OCI-LY7 (cell line): ENCODE results near the gene CAV1. TPM values are rescaled to one million over a fixed set of nuclear protein-coding genes. Genes with fewer than 3 reads are reported as not detected.

Experiments
- BruUV-seq: library from RNA; stranded (reverse); fragments of 400-500 nt; replicated peaks from 2 replicates; lab custom pipeline; 2021; lab: Mats Ljungman, UMichigan
- CTCF ChIA-PET: fragments of 300-600 bp; sonication (Branson Sonifier 250); formaldehyde crosslinking; loops from one replicate; lab custom pipeline; 2022; ENCODE audit warnings: antibody characterized with exemption; ENCODE audit not compliant: unreplicated experiment; lab: Charles Lee
- POLR2A ChIA-PET: fragments of 300-600 bp; sonication (Branson Sonifier 250); formaldehyde crosslinking; loops from one replicate; lab custom pipeline; 2022; ENCODE audit warnings: antibody characterized with exemption; lab: Charles Lee
- DNase-seq: peaks from one replicate; pipeline ENCODE4 v3.0.0-alpha.2; 2015; ENCODE audit warnings: low spot score
- H2AFZ ChIP-seq: fragments of 200-600 bp; sonication (generic), shearing (Covaris generic); 2 replicates; pipeline ENCODE4 v1.6.1; 2014; ENCODE audit warnings: mild to moderate bottlenecking, antibody characterized with exemption, low read length, moderate library complexity
- H3K27ac ChIP-seq: fragments of 200-600 bp; sonication (generic); 2 replicates; pipeline ENCODE4 v1.5.1; 2014; ENCODE audit warnings: mixed run types, low read depth, mild to moderate bottlenecking, moderate library complexity, low read length, inconsistent platforms; ENCODE audit not compliant: poor library complexity, severe bottlenecking
- H3K36me3 ChIP-seq: fragments of 200-600 bp; sonication (generic); 2 replicates; pipeline ENCODE4 v1.6.1; 2014; ENCODE audit warnings: mild to moderate bottlenecking, antibody characterized with exemption, low read length, moderate library complexity, mixed read lengths; ENCODE audit not compliant: insufficient read depth
- H3K4me1 ChIP-seq: fragments of 200-600 bp; sonication (generic); 2 replicates; pipeline ENCODE4 v1.5.1; 2014; ENCODE audit warnings: mild to moderate bottlenecking, low read length; ENCODE audit not compliant: insufficient read depth, poor library complexity, severe bottlenecking
- H3K4me2 ChIP-seq: fragments of 200-600 bp; sonication (generic); 2 replicates; pipeline ENCODE4 v1.6.1; 2014; ENCODE audit warnings: mild to moderate bottlenecking, low read length
- H3K4me3 ChIP-seq: fragments of 200-600 bp; sonication (generic); 2 replicates; pipeline ENCODE4 v1.5.1; 2014; ENCODE audit warnings: mild to moderate bottlenecking, low read depth, low read length; ENCODE audit not compliant: poor library complexity, severe bottlenecking
- H3K79me2 ChIP-seq: fragments of 200-600 bp; sonication (generic); 2 replicates; pipeline ENCODE4 v1.6.1; 2016; ENCODE audit warnings: low read depth, mild to moderate bottlenecking, low read length, moderate library complexity, mixed read lengths; ENCODE audit not compliant: insufficient read depth
- H3K9me2 ChIP-seq: fragments of 200-600 bp; sonication (generic); 2 replicates; pipeline ENCODE4 v1.6.1; 2016; ENCODE audit warnings: mild to moderate bottlenecking, low read length, mixed read lengths; ENCODE audit not compliant: insufficient read depth
- H3K9me3 ChIP-seq: fragments of 200-600 bp; sonication (generic); 2 replicates; pipeline ENCODE4 v1.6.1; 2014; ENCODE audit warnings: mild to moderate bottlenecking, mixed run types, low read length, mixed read lengths
- H4K20me1 ChIP-seq: fragments of 200-600 bp; sonication (generic); 2 replicates; pipeline ENCODE4 v1.6.1; 2014; ENCODE audit warnings: mild to moderate bottlenecking, antibody characterized with exemption, low read length, moderate library complexity, mixed read lengths; ENCODE audit not compliant: insufficient read depth
- EZH2phosphoT487 ChIP-seq: fragments of 200-600 bp; sonication (generic); IDR thresholded peaks from 2 replicates; pipeline ENCODE4 v1.6.1; 2018; ENCODE audit warnings: low read depth, borderline replicate concordance, mild to moderate bottlenecking, mixed run types, antibody characterized with exemption, low read length, moderate library complexity, mixed read lengths
- intact Hi-C: fragments of 100-400 bp; cut with micrococcal nuclease; formaldehyde crosslinking; loops from one replicate; pipeline ENCODE4 v1.10.0; 2022; ENCODE audit not compliant: unreplicated experiment
- total RNA-seq, 2 experiments: library from RNA; depleted of rRNA in 1 of 2; stranded (reverse); fragments of >200 nt in 1 of 2; shearing (Covaris generic) in 1 of 2; gene quantifications; 2 replicates each; pipeline ENCODE4 v1.2.3, GENCODE V29; 2014 to 2022
- TF ChIP-seq, protein P1 (sequence below): fragments of 200-600 bp; sonication (generic); conservative IDR thresholded peaks from 2 replicates; pipeline ENCODE4 v1.5.1; 2014; ENCODE audit warnings: mild to moderate bottlenecking, antibody characterized with exemption, low read length, moderate library complexity, mixed read lengths

Gene CAV1
- total RNA-seq, 2 experiments from 2014 or later, result not detected

DNA sequence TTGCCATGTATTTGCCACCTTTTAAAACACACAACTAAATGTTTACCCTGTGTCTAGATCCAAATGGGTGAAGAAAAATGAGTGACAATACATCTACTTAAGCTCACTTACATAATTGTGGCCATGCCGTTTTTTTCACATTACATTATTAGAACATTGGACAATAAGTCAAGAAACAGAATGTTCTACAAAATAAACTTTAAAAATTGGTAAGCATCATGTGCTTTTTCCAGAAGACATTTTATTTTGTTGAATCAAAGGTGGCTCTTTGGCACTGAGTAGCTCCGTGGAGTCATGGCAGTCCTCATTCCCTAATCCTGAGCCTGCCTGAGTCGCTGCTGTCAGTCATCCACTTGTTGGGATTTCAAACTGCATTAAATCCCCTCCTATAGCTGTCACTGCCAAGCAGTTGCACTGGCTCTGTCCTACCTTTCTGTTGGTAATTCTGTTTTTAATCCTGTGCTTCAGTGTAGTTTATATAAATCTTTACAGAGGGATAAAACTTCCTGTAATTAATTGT, 32.3 kb downstream of the CAV1 start:
- H3K4me1 ChIP-seq, result no peaks in the 10 kb centered on the region
- TF ChIP-seq, protein P1, sequence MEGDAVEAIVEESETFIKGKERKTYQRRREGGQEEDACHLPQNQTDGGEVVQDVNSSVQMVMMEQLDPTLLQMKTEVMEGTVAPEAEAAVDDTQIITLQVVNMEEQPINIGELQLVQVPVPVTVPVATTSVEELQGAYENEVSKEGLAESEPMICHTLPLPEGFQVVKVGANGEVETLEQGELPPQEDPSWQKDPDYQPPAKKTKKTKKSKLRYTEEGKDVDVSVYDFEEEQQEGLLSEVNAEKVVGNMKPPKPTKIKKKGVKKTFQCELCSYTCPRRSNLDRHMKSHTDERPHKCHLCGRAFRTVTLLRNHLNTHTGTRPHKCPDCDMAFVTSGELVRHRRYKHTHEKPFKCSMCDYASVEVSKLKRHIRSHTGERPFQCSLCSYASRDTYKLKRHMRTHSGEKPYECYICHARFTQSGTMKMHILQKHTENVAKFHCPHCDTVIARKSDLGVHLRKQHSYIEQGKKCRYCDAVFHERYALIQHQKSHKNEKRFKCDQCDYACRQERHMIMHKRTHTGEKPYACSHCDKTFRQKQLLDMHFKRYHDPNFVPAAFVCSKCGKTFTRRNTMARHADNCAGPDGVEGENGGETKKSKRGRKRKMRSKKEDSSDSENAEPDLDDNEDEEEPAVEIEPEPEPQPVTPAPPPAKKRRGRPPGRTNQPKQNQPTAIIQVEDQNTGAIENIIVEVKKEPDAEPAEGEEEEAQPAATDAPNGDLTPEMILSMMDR, result no peak
- TF ChIP-seq EZH2phosphoT487, result no peak
- H3K4me3 ChIP-seq, result no peak overlapping the region
- no peaks in the 10 kb centered on the region for H3K36me3 ChIP-seq
- H3K9me3 ChIP-seq, result no peaks in the 10 kb centered on the region
- BruUV-seq, result no TSS peak
- H4K20me1 ChIP-seq, result no peaks in the 10 kb centered on the region
- ChIA-PET CTCF (no interaction called here), POLR2A (no interaction called here)
- intact Hi-C loops, result no loop called here
- H3K9me2 ChIP-seq, result no peaks in the 10 kb centered on the region
- no peaks in the 10 kb centered on the region for H3K79me2 ChIP-seq
- H3K4me2 ChIP-seq, result no peak overlapping the region
- DNase-seq, result no peak
- H3K27ac ChIP-seq, result no peak overlapping the region
- no peak overlapping the region for H2AFZ ChIP-seq

DNA sequence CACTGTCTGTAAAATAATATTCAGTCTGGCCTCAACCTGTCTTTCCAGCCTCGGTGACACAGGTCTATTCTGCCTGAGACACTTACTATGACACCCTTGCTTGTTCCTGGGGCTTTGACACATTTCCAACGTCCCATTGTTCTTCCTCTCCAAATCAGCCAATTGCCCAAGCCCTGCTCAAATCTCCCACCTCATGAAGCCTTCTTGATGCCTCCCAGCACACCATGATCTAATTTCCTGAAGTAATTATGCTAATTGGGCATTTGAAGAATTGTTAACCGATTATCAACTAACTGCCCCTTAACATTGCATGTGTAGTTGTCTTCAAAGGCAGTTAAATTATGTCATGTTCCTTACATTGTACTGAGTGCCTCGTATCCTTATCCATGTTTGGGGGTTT, 33.1 kb downstream of the CAV1 start:
- Histone ChIP-seq H3K4me3 (no peak overlapping the region), H3K4me2 (no peak overlapping the region), H3K4me1 (no peaks in the 10 kb centered on the region), H3K36me3 (no peaks in the 10 kb centered on the region), H3K27ac (no peak overlapping the region), H3K9me2 (no peaks in the 10 kb centered on the region), H2AFZ (no peak overlapping the region), H3K9me3 (no peaks in the 10 kb centered on the region), H4K20me1 (no peaks in the 10 kb centered on the region), H3K79me2 (no peaks in the 10 kb centered on the region)
- ChIA-PET CTCF (no interaction called here), POLR2A (no interaction called here)
- no peak for DNase-seq
- TF ChIP-seq EZH2phosphoT487, result no peak
- TF ChIP-seq, protein P1, result no peak
- intact Hi-C loops, result no loop called here
- no TSS peak for BruUV-seq

DNA sequence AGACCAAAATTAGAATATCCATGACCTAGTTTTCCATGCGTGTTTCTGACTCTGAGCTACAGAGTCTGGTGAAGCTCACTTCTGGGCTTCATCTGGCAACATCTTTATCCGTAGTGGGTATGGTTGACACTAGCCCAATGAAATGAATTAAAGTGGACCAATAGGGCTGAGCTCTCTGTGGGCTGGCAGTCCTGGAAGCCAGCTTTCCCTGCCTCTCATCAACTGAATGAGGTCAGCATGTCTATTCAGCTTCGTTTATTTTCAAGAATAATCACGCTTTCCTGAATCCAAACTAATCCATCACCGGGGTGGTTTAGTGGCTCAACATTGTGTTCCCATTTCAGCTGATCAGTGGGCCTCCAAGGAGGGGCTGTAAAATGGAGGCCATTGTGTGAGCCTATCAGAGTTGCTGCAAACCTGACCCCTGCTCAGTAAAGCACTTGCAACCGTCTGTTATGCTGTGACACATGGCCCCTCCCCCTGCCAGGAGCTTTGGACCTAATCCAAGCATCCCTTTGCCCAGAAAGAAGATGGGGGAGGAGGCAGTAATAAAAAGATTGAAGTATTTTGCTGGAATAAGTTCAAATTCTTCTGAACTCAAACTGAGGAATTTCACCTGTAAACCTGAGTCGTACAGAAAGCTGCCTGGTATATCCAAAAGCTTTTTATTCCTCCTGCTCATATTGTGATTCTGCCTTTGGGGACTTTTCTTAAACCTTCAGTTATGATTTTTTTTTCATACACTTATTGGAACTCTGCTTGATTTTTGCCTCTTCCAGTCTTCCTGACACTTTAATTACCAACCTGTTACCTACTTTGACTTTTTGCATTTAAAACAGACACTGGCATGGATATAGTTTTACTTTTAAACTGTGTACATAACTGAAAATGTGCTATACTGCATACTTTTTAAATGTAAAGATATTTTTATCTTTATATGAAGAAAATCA, 35.5 kb downstream of the CAV1 start:
- H3K79me2 ChIP-seq, result no peaks in the 10 kb centered on the region
- H3K4me2 ChIP-seq, result no peak overlapping the region
- ChIA-PET POLR2A (interaction anchor here (0.6 to 1.0 kb wide), 2 partner anchors 87 to 578 kb away, joined by 3 read pairs; no protein-coding TSS in a partner anchor), CTCF (no interaction called here)
- H3K4me3 ChIP-seq, result no peak overlapping the region
- no peak for DNase-seq
- no peaks in the 10 kb centered on the region for H3K36me3 ChIP-seq
- no peaks in the 10 kb centered on the region for H3K9me3 ChIP-seq
- intact Hi-C loops, result no loop called here
- no TSS peak for BruUV-seq
- no peaks in the 10 kb centered on the region for H3K9me2 ChIP-seq
- TF ChIP-seq, protein P1, result no peak
- TF ChIP-seq EZH2phosphoT487, result no peak
- H3K27ac ChIP-seq, result no peak overlapping the region
- H2AFZ ChIP-seq, result no peak overlapping the region
- H4K20me1 ChIP-seq, result no peaks in the 10 kb centered on the region
- no peaks in the 10 kb centered on the region for H3K4me1 ChIP-seq
